NOMO-1 treated with dmso at 0.1 percent for 144 hours (cell line): ENCODE results near the gene SMPD4.
"Not testable (repeated sequence)": the region's sequence is repeated elsewhere in the genome, so short reads cannot be mapped to it uniquely, and the experiment has no call there.

ENCODE experiments used
- DNase-seq: peaks from one replicate; lab custom pipeline; 2025; ENCODE audit not compliant: unreplicated experiment; lab: John Stamatoyannopoulos, UW

The SMPD4 gene

GRCh38 chr2:130157825-130158514 lies 23.4 kb downstream of the SMPD4 start:
- not testable (repeated sequence) for DNase-seq

GRCh38 chr2:130157354-130157753 lies 24.0 kb downstream of the SMPD4 start:
- DNase-seq, result not testable (repeated sequence)

- DNase-seq, result no peak
These were observed 24.8 kb downstream of the SMPD4 start for GRCh38 chr2:130156624-130157004.

GRCh38 chr2:130155956-130156623 lies 25.3 kb downstream of the SMPD4 start:
- not testable (repeated sequence) for DNase-seq

- no peak for DNase-seq
These were observed 26.3 kb downstream of the SMPD4 start for GRCh38 chr2:130154773-130155765.

- DNase-seq, result not testable (repeated sequence)
These were observed 27.0 kb downstream of the SMPD4 start for GRCh38 chr2:130154423-130154770.

GRCh38 chr2:130153721-130154422 lies 27.5 kb downstream of the SMPD4 start:
- not testable (repeated sequence) for DNase-seq

- no peak for DNase-seq
These were observed 28.4 kb downstream of the SMPD4 start for GRCh38 chr2:130152816-130153595.

GRCh38 chr2:130152136-130152815 lies 29.1 kb downstream of the SMPD4 start:
- not testable (repeated sequence) for DNase-seq

GRCh38 chr2:130151145-130151512 lies 30.3 kb downstream of the SMPD4 start:
- DNase-seq, result not testable (repeated sequence)

- no peak for DNase-seq
These were observed 30.9 kb downstream of the SMPD4 start for GRCh38 chr2:130150181-130151144.

GRCh38 chr2:130148515-130148914 lies 32.9 kb downstream of the SMPD4 start:
- not testable (repeated sequence) for DNase-seq

- DNase-seq, result not testable (repeated sequence)
These were observed 36.4 kb downstream of the SMPD4 start, which contains the start of gene CCDC74B for GRCh38 chr2:130145006-130145414. TSS of gene CCDC74B (minus strand) at chr2:130145112. CDS start at chr2:130144996, 116 bp downstream.

- not testable (repeated sequence) for DNase-seq
These were observed 37.9 kb downstream of the SMPD4 start for GRCh38 chr2:130143266-130144039.

GRCh38 chr2:130142396-130143265 lies 38.8 kb downstream of the SMPD4 start:
- DNase-seq, result not testable (repeated sequence)

GRCh38 chr2:130141645-130142370 lies 39.6 kb downstream of the SMPD4 start:
- DNase-seq, result not testable (repeated sequence)
